Lower leg skin (tissue), 4 donors: ENCODE measurements around the gene ETHE1. TPM values are rescaled to one million over a fixed set of nuclear protein-coding genes. Genes with fewer than 3 reads are reported as not detected.
"Not testable (repeated sequence)": the region's sequence is repeated elsewhere in the genome, so short reads cannot be mapped to it uniquely, and the experiment has no call there.

Source experiments
- DNase-seq, 2 donors: peaks; one replicate each; pipeline ENCODE4 v3.0.0-alpha.2; 2019; ENCODE audit warnings: low spot score in 2 of 2
- H3K4me3 ChIP-seq: fragments of 200-600 bp; sonication (generic); 2 replicates; pipeline ENCODE4 v1.5.1; 2017; ENCODE audit warnings: mild to moderate bottlenecking, low read depth; ENCODE audit not compliant: poor library complexity, severe bottlenecking
- POLR2A ChIP-seq, 2 donors: fragments of 450-650 bp; IDR thresholded peaks; one replicate each; pipeline ENCODE4 v1.6.1; 2016 to 2017; ENCODE audit warnings: antibody characterized with exemption in 2 of 2, mild to moderate bottlenecking in 1 of 2, moderate library complexity in 1 of 2
- WGBS, 2 donors: methylation state at CpG; one replicate each; pipeline ENCODE4 v1.1.5; 2018; 5-methylcytosine and 5-hydroxymethylcytosine counted together
- intact Hi-C: fragments of 100-400 bp; cut with DNase I; formaldehyde crosslinking; loops from one replicate; pipeline ENCODE4 v1.15.0; 2023; ENCODE audit warnings: low total_unique reads
- total RNA-seq, 4 donors: library from RNA; depleted of rRNA; stranded (reverse); fragments of >200 nt; gene quantifications; one replicate each; pipeline ENCODE4 v1.1.0, GENCODE V29; 2016
- TF ChIP-seq, protein P1 (sequence below), 3 donors: fragments of 450-650 bp; IDR thresholded peaks; one replicate each; pipeline ENCODE4 v1.5.1; 2016; ENCODE audit warnings: antibody characterized with exemption in 3 of 3, mild to moderate bottlenecking in 3 of 3, moderate library complexity in 2 of 3

Gene ETHE1
- total RNA-seq, 4 donors from 2014 or later: 63.4 to 79.3 (median 72.8) TPM

DNA sequence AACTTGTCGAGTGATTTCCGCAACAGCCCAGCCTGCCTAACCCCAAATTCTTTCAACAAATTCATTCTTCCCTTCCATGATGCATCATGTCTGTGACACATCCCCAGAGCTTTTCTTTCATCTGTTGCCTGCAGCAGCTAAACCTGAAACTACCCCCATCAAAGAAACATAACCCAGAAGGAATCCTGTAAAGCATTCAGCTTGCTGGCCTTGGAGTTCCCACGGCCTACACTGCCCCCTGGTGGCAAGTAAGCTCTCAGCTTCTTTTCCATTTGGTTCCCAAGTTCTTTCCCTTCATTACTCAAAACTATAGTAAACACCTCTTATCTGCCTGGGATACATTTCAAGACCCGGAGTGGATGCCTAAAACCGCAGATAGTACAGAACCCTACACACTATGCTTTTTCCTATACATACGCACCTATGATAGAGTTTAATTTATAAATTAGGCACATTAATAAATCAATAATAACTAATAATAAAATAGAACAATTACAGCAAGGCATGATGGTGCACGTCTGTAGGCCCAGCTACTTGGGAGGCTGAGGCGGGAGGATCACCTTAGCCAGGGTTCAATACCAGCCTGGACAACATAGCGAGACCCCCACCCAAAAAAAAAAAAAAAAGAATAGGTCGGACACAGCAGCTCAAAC, 7.4 kb downstream of the ETHE1 start:
- 46% methylated on average over 10 of the region's 10 CpGs for WGBS, 2 donors
- DNase-seq: peak; percentile 60 to 93
- no peak overlapping the region for H3K4me3 ChIP-seq
- intact Hi-C loops: loop anchor here (2.0 kb wide), 1 partner anchor 75 kb away; no protein-coding TSS in a partner anchor
- TF ChIP-seq POLR2A (IDR thresholded peaks at IDR 0.05): no peak
- TF ChIP-seq, protein P1, sequence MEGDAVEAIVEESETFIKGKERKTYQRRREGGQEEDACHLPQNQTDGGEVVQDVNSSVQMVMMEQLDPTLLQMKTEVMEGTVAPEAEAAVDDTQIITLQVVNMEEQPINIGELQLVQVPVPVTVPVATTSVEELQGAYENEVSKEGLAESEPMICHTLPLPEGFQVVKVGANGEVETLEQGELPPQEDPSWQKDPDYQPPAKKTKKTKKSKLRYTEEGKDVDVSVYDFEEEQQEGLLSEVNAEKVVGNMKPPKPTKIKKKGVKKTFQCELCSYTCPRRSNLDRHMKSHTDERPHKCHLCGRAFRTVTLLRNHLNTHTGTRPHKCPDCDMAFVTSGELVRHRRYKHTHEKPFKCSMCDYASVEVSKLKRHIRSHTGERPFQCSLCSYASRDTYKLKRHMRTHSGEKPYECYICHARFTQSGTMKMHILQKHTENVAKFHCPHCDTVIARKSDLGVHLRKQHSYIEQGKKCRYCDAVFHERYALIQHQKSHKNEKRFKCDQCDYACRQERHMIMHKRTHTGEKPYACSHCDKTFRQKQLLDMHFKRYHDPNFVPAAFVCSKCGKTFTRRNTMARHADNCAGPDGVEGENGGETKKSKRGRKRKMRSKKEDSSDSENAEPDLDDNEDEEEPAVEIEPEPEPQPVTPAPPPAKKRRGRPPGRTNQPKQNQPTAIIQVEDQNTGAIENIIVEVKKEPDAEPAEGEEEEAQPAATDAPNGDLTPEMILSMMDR (IDR thresholded peaks at IDR 0.05): peak in 1 of 3 donors; percentile 63

DNA sequence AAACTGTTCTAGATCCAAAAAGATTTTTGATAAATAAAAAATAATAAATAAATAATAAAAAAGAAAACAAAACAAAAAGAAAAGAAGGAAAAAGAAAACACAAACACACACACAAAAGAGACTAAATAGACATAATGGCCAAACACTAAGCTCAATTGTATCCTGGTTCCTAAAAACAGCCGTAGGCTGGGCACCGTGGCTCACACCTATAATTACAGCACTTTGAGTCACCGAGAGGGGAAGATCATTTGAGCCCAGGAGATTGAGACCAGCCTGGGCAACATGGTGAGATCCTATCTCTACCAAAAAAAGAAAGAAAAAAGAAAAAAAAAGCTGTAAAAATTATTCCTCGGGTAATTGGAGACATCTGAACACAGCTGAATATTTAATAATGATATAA, 8.9 kb downstream of the ETHE1 start:
- TF ChIP-seq, protein P1 (IDR thresholded peaks at IDR 0.05): no peak
- TF ChIP-seq POLR2A (IDR thresholded peaks at IDR 0.05): no peak
- DNase-seq: no peak
- no peak overlapping the region for H3K4me3 ChIP-seq
- 55 to 56% methylated on average over 4 of the region's 4 CpGs for WGBS, 2 donors
- intact Hi-C loops: no loop called here

DNA sequence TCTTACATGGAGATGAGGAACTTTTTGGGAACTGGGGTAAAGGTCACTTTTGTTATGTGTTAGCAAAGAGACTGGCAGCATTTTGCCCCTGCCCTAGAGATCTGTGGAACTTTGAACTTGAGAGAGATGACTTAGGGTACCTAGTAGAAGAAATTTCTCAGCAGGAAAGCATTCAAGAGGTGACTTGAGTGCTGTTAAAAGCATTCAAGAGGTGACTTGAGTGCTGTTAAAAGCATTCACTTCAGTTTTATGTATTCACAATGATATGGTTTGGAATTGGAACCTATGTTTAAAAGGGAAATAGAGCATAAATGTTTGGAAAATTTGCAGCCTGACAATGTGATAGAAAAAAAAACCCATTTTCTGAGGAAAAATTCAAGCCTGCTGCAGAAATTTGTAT, 14.6 kb downstream of the ETHE1 start:
- DNase-seq, intact Hi-C loops, H3K4me3 ChIP-seq: not testable (repeated sequence)

DNA sequence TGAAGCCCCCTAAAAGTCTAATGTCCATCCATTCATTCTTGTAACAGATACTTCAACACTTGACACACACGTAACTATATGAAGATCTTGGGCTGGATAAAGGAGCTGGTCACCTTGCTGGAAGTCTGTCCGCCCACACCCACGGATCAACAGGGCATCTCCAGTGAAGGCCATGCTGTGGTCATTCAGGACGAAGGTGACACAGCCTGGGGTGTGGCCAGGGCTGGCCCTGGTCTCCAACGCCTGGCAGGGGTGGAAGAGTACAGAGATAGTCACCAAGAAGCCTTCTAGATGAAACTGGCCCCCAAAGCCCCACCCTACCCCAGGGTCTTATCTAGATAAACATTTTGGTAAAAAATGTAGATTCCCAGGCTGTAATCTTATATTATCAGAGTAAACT, 15.7 kb downstream of the ETHE1 start:
- TF ChIP-seq POLR2A (IDR thresholded peaks at IDR 0.05): no peak
- TF ChIP-seq, protein P1 (IDR thresholded peaks at IDR 0.05): no peak
- intact Hi-C loops: no loop called here
- 93 to 95% methylated on average over 5 of the region's 5 CpGs for WGBS, 2 donors
- H3K4me3 ChIP-seq: no peak overlapping the region
- no peak for DNase-seq

DNA sequence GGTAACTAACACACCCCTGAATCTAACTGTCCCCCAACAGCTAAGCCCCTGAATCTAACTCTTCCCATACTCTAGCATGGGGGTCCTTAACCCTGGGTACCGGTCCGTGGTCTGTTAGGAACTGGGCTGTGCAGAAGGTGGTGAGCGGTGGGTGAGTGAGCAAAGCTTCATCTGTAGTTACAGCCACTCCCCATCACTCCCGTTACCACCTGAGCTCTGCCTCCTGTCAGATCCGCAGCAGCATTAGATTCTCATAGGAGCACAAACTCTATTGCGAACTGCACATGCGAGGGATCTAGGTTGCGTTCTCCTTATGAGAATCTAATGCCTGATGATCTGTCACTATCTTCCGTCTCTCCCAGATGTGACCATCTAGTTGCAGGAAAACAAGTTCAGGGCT, 16.3 kb downstream of the ETHE1 start:
- 95 to 100% methylated on average over 9 of the region's 9 CpGs for WGBS, 2 donors
- intact Hi-C loops: no loop called here
- H3K4me3 ChIP-seq: no peak overlapping the region
- no peak for DNase-seq
- TF ChIP-seq POLR2A (IDR thresholded peaks at IDR 0.05): no peak
- TF ChIP-seq, protein P1 (IDR thresholded peaks at IDR 0.05): no peak

DNA sequence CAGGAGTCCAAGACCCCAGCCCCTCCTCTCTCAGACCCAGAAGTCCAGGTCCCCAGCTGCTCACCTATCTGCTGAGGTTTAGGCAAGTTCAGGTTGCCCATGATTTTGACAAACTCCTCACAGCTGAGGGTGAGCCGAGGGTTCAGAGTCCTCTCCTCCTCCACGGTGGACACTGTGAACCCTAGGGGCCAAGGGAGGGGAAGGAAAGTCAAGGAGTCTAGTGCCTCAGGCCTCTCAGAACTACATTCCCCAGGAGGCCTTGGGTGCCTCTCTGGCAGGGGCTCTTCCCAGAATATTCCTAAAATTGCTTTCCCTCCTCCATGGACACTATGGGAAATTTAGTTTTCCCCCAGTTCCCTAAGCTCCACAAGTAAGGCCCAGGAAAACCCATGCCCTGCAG, 19.1 kb downstream of the ETHE1 start:
- WGBS, 2 donors: 60 to 75% methylated on average over 1 to 2 of the region's 2 CpGs
- TF ChIP-seq POLR2A (IDR thresholded peaks at IDR 0.05): no peak
- TF ChIP-seq, protein P1 (IDR thresholded peaks at IDR 0.05): no peak
- H3K4me3 ChIP-seq: no peak overlapping the region
- DNase-seq: no peak
- intact Hi-C loops: no loop called here
